ENCODE results near the gene BAD.

The BAD gene

DNA sequence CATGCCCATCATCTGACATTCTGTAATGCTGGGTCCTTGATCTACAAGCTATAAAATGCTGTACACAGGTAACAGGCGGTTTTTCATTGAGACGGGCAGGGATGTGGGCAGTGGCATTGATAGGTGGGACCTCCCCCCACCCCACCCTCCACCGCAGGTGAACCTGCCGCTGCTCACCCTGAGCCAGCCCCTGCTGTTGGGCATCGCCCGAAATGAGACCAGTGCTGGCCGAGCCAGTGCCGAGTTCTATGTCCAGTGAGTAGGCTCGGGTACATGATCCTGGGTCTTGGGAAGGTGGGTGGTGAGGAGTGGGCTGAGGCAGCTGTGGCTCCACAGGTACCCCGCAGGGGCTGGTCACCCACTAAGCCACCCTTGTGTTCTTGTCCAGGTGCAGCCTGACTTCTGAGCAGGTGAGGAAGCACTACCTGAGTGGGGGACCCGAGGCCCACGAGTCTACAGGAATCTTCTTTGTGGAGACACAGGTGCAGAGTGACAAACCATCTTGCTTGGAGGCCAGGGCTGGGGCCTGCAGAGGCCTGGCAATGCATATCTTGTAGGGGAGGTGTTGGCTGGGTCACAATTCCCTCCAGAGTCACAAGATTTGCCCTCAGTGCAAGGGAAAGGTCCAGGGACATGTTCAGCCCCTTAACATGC lies 55.2 kb downstream of the BAD start:
- no peak for DNase-seq (ENCODE audit: low read depth)

DNA sequence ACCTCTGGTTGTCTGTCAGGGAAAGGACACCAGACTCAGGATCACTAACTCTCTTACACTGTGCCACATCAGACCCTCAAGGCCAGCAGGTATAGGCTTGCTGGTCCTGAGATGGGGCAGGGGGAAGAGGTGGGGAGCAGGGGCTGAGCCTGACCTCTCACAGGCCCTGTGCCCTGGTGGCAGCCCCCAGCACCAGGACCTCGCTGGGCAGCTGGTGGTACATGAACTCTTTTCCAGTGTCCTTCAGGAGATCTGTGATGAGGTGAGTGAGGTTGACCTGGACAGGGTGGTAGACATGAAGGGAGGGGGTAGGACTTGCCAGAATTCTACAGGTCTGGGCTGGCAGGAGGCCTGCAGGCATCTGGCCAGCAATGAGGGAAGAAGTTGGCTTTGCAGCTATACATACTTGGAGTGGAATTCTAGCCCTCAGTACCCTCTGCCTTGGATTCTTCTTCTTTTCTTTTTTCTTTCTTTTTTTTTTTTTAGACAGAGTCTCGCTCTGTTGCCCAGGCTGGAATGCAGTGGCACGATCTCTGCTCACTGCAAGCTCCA lies 57.0 kb downstream of the BAD start:
- DNase-seq (ENCODE audit: low read depth), result no peak

DNA sequence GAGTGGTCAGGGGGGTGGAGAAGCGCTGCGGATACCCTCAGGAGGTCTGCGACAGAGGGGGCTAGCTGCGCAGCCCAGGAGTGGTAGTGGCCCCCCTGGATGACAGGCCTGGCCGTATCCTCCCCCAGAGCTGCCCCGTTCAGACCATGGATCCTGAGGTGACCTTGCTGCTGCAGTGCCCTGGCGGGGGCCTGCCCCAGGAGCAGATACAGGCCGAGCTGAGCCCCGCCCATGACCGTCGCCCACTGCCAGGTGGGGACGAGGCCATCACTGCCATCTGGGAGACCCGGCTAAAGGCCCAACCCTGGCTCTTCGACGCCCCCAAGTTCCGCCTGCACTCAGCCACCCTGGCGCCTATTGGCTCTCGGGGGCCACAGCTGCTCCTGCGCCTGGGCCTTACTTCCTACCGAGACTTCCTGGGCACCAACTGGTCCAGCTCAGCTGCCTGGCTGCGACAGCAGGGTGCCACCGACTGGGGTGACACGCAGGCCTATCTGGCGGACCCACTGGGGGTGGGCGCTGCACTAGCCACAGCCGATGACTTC lies 57.9 kb downstream of the BAD start:
- no peak for DNase-seq (ENCODE audit: low read depth)

DNA sequence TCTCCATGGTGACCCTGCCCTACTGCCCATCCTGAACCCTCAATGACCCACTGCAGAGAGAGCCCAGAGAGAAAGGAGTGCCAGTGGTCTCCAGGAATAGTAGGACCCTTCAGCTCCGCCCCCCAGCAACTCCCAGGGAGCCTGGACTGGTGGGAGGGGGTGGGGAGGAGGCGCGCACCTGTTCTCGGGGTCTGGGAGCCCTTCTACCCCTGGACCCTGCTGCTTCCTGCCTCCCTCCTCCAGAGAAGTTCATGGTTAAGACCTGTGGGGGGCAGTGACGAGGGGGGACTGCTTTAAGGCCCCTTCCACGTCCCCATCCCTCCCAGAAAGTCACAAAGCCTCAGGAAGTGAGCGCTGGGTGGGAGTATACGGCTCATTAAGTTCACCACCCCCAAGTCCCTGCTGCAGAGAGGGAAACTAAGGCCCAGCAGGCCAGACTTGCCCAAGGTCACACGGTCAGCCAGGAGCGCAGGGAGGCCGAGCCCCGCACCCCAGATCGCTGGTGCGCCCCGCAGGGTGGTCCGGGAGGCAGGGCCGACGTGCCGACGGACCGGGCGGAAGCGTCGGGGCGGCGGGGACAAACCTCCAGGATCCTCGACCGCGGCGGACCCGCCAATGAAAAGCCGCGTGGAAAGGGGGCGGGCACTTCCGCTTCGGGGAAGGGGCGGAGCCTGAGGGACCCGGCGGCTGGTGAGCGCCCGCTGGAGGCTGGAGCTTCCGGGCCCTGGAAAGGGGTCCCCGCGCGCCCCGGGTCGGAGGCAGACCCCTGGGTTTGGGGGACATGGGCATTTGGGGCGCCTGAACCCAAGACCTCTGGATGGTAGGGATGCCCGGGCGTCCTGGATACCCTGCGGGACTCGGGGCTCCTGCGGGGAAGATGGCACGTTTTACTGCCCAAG lies 58.6 kb downstream of the BAD start, which contains the start of the genes NUDT22 and TRPT1:
TSS of gene NUDT22 (plus strand) at position 667 of the 899 bp plus-strand sequence. CDS start 379 bp downstream, outside the sequence.
TSS of gene TRPT1 (minus strand) at position 579 of the 899 bp plus-strand sequence. CDS start at position 253, 326 bp downstream.
- DNase-seq (ENCODE audit: low read depth), result peak; percentile 94

- DNase-seq (ENCODE audit: low read depth), result no peak
Observed at GRCh38 chr11:64224891-64225607, 59.4 kb downstream of the BAD start.

DNA sequence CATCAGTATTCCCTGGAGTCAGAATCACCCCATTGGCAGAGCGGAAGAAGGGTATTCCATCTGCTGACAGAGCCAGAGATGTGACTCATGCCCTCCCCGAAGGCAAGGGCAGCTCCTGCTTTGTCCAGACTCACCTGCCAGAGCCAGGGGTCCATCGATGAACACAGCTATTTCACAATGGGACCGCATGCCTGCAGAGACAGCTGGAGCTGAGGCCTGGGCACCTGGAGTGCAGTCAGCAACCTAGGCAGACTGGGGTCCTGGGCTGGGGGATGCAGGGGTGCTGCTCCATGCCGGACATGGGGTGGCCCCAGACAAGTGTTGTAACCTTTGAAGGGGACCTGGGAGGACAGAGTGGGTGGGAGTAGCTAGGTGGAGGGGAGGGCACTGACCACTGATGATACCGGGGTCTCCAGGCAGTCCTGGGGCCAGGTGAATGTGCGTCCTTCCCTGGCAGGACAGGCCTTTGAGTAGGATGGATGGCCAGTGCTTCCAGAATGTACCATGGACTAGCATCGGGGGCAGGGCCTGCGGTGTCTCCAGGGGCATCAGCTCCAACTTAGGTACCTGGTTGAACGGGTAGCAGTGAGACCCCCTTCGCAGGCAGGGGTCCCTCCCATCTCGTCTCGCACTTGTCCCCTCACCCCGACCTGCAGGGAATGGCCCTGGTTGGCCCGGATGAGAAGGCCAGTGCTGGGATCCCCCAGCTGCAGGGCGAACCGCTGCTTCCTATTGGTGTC lies 60.1 kb downstream of the BAD start:
- no peak for DNase-seq (ENCODE audit: low read depth)

GRCh38 chr11:64223001-64223651 lies 61.3 kb downstream of the BAD start:
- no peak for DNase-seq (ENCODE audit: low read depth)

GRCh38 chr11:64222651-64223000 lies 61.8 kb downstream of the BAD start:
- no peak for DNase-seq (ENCODE audit: low read depth)

- DNase-seq (ENCODE audit: low read depth), result no peak
Observed at GRCh38 chr11:64220798-64221197, 63.7 kb downstream of the BAD start.

- no peak for DNase-seq (ENCODE audit: low read depth)
Observed at GRCh38 chr11:64220271-64220670, 64.2 kb downstream of the BAD start.
